Stomach (tissue), 9 donors: ENCODE results near the gene SPAG16. TPM values are rescaled to one million over a fixed set of nuclear protein-coding genes. Genes with fewer than 3 reads are reported as not detected.

Source experiments
- DNase-seq, 2 donors: peaks; one replicate each; pipeline versions ENCODE4 v3.0.0 to v3.0.0-alpha.2; 2013 to 2019
- H3K27ac ChIP-seq, 5 donors: fragments of 200-600 bp in 4 of 5; sonication (generic) in 4 of 5; one replicate each; pipeline ENCODE4 v1.5.1; 2013 to 2019; ENCODE audit warnings: mild to moderate bottlenecking in 1 of 5, moderate library complexity in 1 of 5
- H3K27me3 ChIP-seq, 3 donors: fragments of 200-600 bp; sonication (generic); one replicate each; pipeline ENCODE4 v1.5.1; 2017 to 2019; ENCODE audit warnings: mixed run types in 1 of 3
- H3K36me3 ChIP-seq, 4 donors: fragments of 200-600 bp; sonication (generic); 1 replicate in 3 of 4; 2 replicates in 1 of 4; pipeline ENCODE4 v1.5.1; 2016 to 2019
- H3K4me1 ChIP-seq, 4 donors: fragments of 200-600 bp; sonication (generic); one replicate each; pipeline ENCODE4 v1.5.1; 2016 to 2019
- H3K4me3 ChIP-seq, 4 donors: fragments of 200-600 bp; sonication (generic) in 3 of 4; one replicate each; pipeline ENCODE4 v1.5.1; 2016 to 2019; ENCODE audit warnings: mild to moderate bottlenecking in 1 of 4
- H3K9me3 ChIP-seq, 4 donors: fragments of 200-600 bp; sonication (generic); one replicate each; pipeline ENCODE4 v1.5.1; 2016 to 2019
- CTCF ChIP-seq, 7 experiments: fragments of 450-650 bp in 4 of 7; fragments of 200-600 bp in 3 of 7; sonication (generic) in 3 of 7; IDR thresholded peaks; one replicate each; pipeline ENCODE4 v1.5.1; 2016 to 2019; ENCODE audit warnings: antibody characterized with exemption in 7 of 7, control low read depth in 2 of 7, mild to moderate bottlenecking in 1 of 7
- EP300 ChIP-seq: sonication (generic); formaldehyde crosslinking; IDR thresholded peaks from one replicate; pipeline ENCODE4 v1.6.1; 2017; ENCODE audit warnings: antibody characterized with exemption
- POLR2A ChIP-seq, 4 donors: fragments of 450-650 bp; IDR thresholded peaks; one replicate each; pipeline ENCODE4 v1.6.1; 2016; ENCODE audit warnings: antibody characterized with exemption in 4 of 4, control low read depth in 2 of 4, mild to moderate bottlenecking in 1 of 4, moderate library complexity in 1 of 4
- POLR2AphosphoS5 ChIP-seq, 3 donors: sonication (generic); formaldehyde crosslinking; IDR thresholded peaks; one replicate each; pipeline ENCODE4 v1.6.1; 2016; ENCODE audit warnings: antibody characterized with exemption in 3 of 3
- WGBS, 5 donors: extraction: QIAGEN DNeasy Blood & Tissue Kit in 3 of 5; methylation state at CpG; one replicate each; pipeline versions ENCODE4 v1.1.5 to v1.1.7; 2013 to 2018; 5-methylcytosine and 5-hydroxymethylcytosine counted together
- intact Hi-C: fragments of 100-400 bp; cut with DNase I; formaldehyde crosslinking; loops from one replicate; pipeline ENCODE4 v1.15.1; 2023; ENCODE audit warnings: low total_unique reads
- polyA plus RNA-seq, 3 donors: library from polyadenylated mRNA; stranded (reverse); fragments of 200-250 nt; gene quantifications; one replicate each; pipeline ENCODE4 v1.2.3, GENCODE V29; 2013
- total RNA-seq, 5 donors: library from RNA; depleted of rRNA; stranded (reverse); fragments of >200 nt; gene quantifications; one replicate each; pipeline versions ENCODE4 v1.1.0 to v1.2.3, GENCODE V29; 2014 to 2016
- donor health status: healthy with polysubstance abuse.
- donor health status: Bipolar disorder and iron deficiency.
- donor health status: healthy.

SPAG16 gene
- total and polyA plus RNA-seq, 8 donors: 16.0 to 137 (median 34.4) TPM

GRCh38 chr2:213524164-213524563 lies 239.9 kb downstream of the SPAG16 start:
- no peak overlapping the region for H3K4me3 ChIP-seq
- intact Hi-C loops: no loop called here
- peaks cover 3 to 17% (median 12%) of the 10 kb centered on the region in 4 donors for H3K9me3 ChIP-seq
- no peak overlapping the region for H3K27ac ChIP-seq
- DNase-seq: no peak
- no peaks in the 10 kb centered on the region for H3K36me3 ChIP-seq
- TF ChIP-seq CTCF (IDR thresholded peaks at IDR 0.05) (no peak), POLR2AphosphoS5 (IDR thresholded peaks at IDR 0.05) (no peak), EP300 (no peak), POLR2A (IDR thresholded peaks at IDR 0.05) (no peak)
- no peaks in the 10 kb centered on the region for H3K4me1 ChIP-seq
- no peaks in the 10 kb centered on the region for H3K27me3 ChIP-seq

DNA sequence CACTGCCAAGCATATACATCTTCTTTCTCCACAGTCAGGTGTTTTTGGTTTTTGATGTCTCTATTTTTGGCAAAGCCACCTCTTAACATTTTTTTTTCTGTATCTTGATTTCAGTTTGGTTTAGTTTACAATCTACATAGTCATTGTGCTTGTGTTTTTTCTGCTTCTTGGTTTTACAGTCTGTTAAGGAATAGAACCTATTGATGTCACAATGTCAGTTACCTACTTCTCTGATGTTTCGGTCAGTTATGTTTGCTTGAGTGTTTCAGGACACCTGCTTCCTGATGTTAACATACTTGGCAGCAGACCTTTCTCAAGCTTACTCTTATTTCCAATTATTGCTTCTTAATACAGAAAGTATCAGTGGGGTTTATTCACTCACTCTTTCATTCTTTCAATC lies 253.3 kb downstream of the SPAG16 start:
- H3K4me1 ChIP-seq: no peaks in the 10 kb centered on the region
- no peaks in the 10 kb centered on the region for H3K36me3 ChIP-seq
- WGBS, 5 donors: 63 to 82% (median 65%) methylated on average over 1 of the region's 1 CpG
- no peaks in the 10 kb centered on the region for H3K9me3 ChIP-seq
- TF ChIP-seq EP300: no peak
- no peak for TF ChIP-seq POLR2AphosphoS5 (IDR thresholded peaks at IDR 0.05)
- no peak for TF ChIP-seq CTCF (IDR thresholded peaks at IDR 0.05)
- no peak for TF ChIP-seq POLR2A (IDR thresholded peaks at IDR 0.05)
- H3K27ac ChIP-seq: no peak overlapping the region
- DNase-seq: no peak
- intact Hi-C loops: no loop called here
- no peaks in the 10 kb centered on the region for H3K27me3 ChIP-seq
- H3K4me3 ChIP-seq: no peak overlapping the region

DNA sequence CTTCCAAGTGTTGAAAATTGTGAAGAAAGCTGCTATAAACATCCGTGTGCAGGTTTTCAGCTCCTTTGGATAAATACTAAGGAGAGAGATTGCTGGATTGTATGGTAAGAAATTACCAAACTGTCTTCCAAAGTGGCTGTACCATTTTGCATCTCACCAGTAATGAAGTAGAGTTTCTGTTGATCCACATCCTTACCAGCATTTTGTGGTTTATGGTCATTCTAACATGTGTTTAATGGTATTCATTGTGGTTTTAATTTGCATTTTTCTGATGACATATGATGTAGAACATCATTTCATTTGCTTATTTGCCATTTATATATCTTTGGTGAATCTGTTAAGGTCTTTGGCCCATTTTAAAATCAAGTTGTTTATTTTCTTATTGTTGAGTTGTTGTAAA lies 260.7 kb downstream of the SPAG16 start:
- TF ChIP-seq CTCF (IDR thresholded peaks at IDR 0.05) (no peak), POLR2AphosphoS5 (IDR thresholded peaks at IDR 0.05) (no peak), POLR2A (IDR thresholded peaks at IDR 0.05) (no peak), EP300 (no peak)
- no peak for DNase-seq
- Histone ChIP-seq H3K27ac (no peak overlapping the region), H3K9me3 (no peaks in the 10 kb centered on the region), H3K36me3 (no peaks in the 10 kb centered on the region), H3K4me1 (no peaks in the 10 kb centered on the region), H3K27me3 (no peaks in the 10 kb centered on the region), H3K4me3 (no peak overlapping the region)
- intact Hi-C loops: no loop called here
- 67 to 87% (median 82%) methylated on average over 1 of the region's 1 CpG for WGBS, 5 donors

GRCh38 chr2:213545481-213545880 lies 261.2 kb downstream of the SPAG16 start:
- 38 to 59% (median 55%) methylated on average over 2 of the region's 2 CpGs for WGBS, 5 donors

More at GRCh38 chr2:213545481-213545880, 261.2 kb downstream of the SPAG16 start:
- H3K27ac ChIP-seq: no peak overlapping the region
- no peak for DNase-seq
- H3K9me3 ChIP-seq: no peaks in the 10 kb centered on the region
- no peaks in the 10 kb centered on the region for H3K36me3 ChIP-seq
- H3K4me3 ChIP-seq: no peak overlapping the region
- TF ChIP-seq EP300 (no peak), CTCF (IDR thresholded peaks at IDR 0.05) (no peak), POLR2A (IDR thresholded peaks at IDR 0.05) (no peak), POLR2AphosphoS5 (IDR thresholded peaks at IDR 0.05) (no peak)
- no peaks in the 10 kb centered on the region for H3K27me3 ChIP-seq
- H3K4me1 ChIP-seq: no peaks in the 10 kb centered on the region
- intact Hi-C loops: no loop called here
